ENCODE measurements around the gene SLC1A1. TPM values are rescaled to one million over a fixed set of nuclear protein-coding genes. Genes with fewer than 3 reads are reported as not detected.

Gene SLC1A1
- total RNA-seq, 1 donor from 2014 or later, result 52.7 TPM

GRCh38 chr9:4615251-4615650 is 125.0 kb downstream of the SLC1A1 start:
- Histone ChIP-seq H3K36me3 (no peaks in the 10 kb centered on the region), H3K27me3 (no peaks in the 10 kb centered on the region), H3K27ac (no peak overlapping the region), H3K4me3 (no peak overlapping the region), H3K4me1 (no peaks in the 10 kb centered on the region), H3K9me3 (no peaks in the 10 kb centered on the region)
- no peak for DNase-seq
- no peak for ATAC-seq
- intact Hi-C loops (cut with DNase I), result no loop called here
- TF ChIP-seq CTCF (IDR thresholded peaks at IDR 0.05), result no peak

GRCh38 chr9:4615778-4616177 is 125.5 kb downstream of the SLC1A1 start:
- Histone ChIP-seq H3K27me3 (no peaks in the 10 kb centered on the region), H3K36me3 (peaks cover 3% of the 10 kb centered on the region), H3K4me1 (no peaks in the 10 kb centered on the region), H3K4me3 (no peak overlapping the region), H3K9me3 (no peaks in the 10 kb centered on the region), H3K27ac (no peak overlapping the region)
- TF ChIP-seq CTCF (IDR thresholded peaks at IDR 0.05), result no peak
- DNase-seq (no peak), ATAC-seq (no peak)
- intact Hi-C loops (cut with DNase I), result no loop called here

- DNase-seq, result no peak
- peaks cover 3% of the 10 kb centered on the region for H3K36me3 ChIP-seq
- no peaks in the 10 kb centered on the region for H3K27me3 ChIP-seq
- TF ChIP-seq CTCF (IDR thresholded peaks at IDR 0.05), result no peak
- H3K4me3 ChIP-seq, result no peak overlapping the region
- no peak overlapping the region for H3K27ac ChIP-seq
- no peaks in the 10 kb centered on the region for H3K9me3 ChIP-seq
- intact Hi-C loops (cut with DNase I), result no loop called here
- no peaks in the 10 kb centered on the region for H3K4me1 ChIP-seq
- no peak for ATAC-seq
These were observed 127.5 kb downstream of the SLC1A1 start for GRCh38 chr9:4617752-4618151.

GRCh38 chr9:4618700-4619099 is 128.4 kb downstream of the SLC1A1 start:
- Histone ChIP-seq H3K4me1 (no peaks in the 10 kb centered on the region), H3K27me3 (no peaks in the 10 kb centered on the region), H3K36me3 (peaks cover 3% of the 10 kb centered on the region), H3K9me3 (no peaks in the 10 kb centered on the region), H3K27ac (no peak overlapping the region), H3K4me3 (no peak overlapping the region)
- DNase-seq (no peak), ATAC-seq (no peak)
- intact Hi-C loops (cut with DNase I), result no loop called here
- TF ChIP-seq CTCF (IDR thresholded peaks at IDR 0.05), result no peak

- TF ChIP-seq CTCF (IDR thresholded peaks at IDR 0.05), result no peak
- Histone ChIP-seq H3K27me3 (no peaks in the 10 kb centered on the region), H3K27ac (no peak overlapping the region), H3K4me3 (no peak overlapping the region), H3K9me3 (no peaks in the 10 kb centered on the region), H3K4me1 (no peaks in the 10 kb centered on the region), H3K36me3 (peaks cover 3% of the 10 kb centered on the region)
- intact Hi-C loops (cut with DNase I), result no loop called here
- DNase-seq (no peak), ATAC-seq (peak; percentile 52)
These were observed 129.9 kb downstream of the SLC1A1 start for GRCh38 chr9:4620057-4620765.

Data from upper lobe of right lung (tissue), 1 donor.